Panc1 (cell line): ENCODE data around the gene HMOX1. TPM values are rescaled to one million over a fixed set of nuclear protein-coding genes. Genes with fewer than 3 reads are reported as not detected.

ENCODE experiments used
- ATAC-seq: fragments of 200-7000 bp; cut with Tn5 transposase; 2 replicates; pipeline ENCODE4 v1.9.1; 2020; ENCODE audit warnings: mild to moderate bottlenecking, moderate library complexity
- BruUV-seq: library from RNA; stranded (reverse); fragments of 400-500 nt; replicated peaks from 2 replicates; lab custom pipeline; 2021; lab: Mats Ljungman, UMichigan
- CTCF ChIA-PET: fragments of 300-600 bp; sonication (Branson Sonifier 250); formaldehyde crosslinking; loops from one replicate; lab custom pipeline; 2022; ENCODE audit warnings: antibody characterized with exemption; lab: Charles Lee
- POLR2A ChIA-PET: fragments of 300-600 bp; sonication (Branson Sonifier 250); formaldehyde crosslinking; loops from one replicate; lab custom pipeline; 2022; ENCODE audit warnings: antibody characterized with exemption; lab: Charles Lee
- DNase-seq: peaks from one replicate; pipeline ENCODE4 v3.0.0-alpha.2; 2010; ENCODE audit warnings: low read depth, low spot score
- H3K27ac ChIP-seq: 2 replicates; pipeline ENCODE4 v1.5.1; 2011; ENCODE audit warnings: mild to moderate bottlenecking, low read length, inconsistent platforms
- H3K27me3 ChIP-seq: fragments of 200-500 bp; sonication (Bioruptor generic); 2 replicates; pipeline ENCODE4 v1.6.0; 2014; ENCODE audit warnings: low read length, inconsistent platforms; ENCODE audit not compliant: control insufficient read depth, insufficient read depth
- H3K36me3 ChIP-seq: fragments of 200-500 bp; sonication (Bioruptor generic); 2 replicates; pipeline ENCODE4 v1.5.1; 2014; ENCODE audit warnings: inconsistent platforms, mild to moderate bottlenecking, low read length, moderate library complexity; ENCODE audit not compliant: control insufficient read depth, insufficient read depth
- H3K4me1 ChIP-seq: 2 replicates; pipeline ENCODE4 v1.5.1; 2011; ENCODE audit warnings: inconsistent platforms, mild to moderate bottlenecking, low read length, moderate library complexity; ENCODE audit not compliant: control insufficient read depth, insufficient read depth
- H3K4me3 ChIP-seq, 2 experiments: 2 replicates each; pipeline ENCODE4 v1.5.1; 2011 to 2012; ENCODE audit warnings: low read depth in 2 of 2, low read length in 2 of 2, mild to moderate bottlenecking in 2 of 2, inconsistent platforms in 1 of 2, moderate library complexity in 1 of 2
- H3K9me3 ChIP-seq: fragments of 200-500 bp; sonication (Bioruptor generic); 2 replicates; pipeline ENCODE4 v1.5.1; 2014; ENCODE audit warnings: low read depth, mild to moderate bottlenecking, inconsistent platforms, low read length, moderate library complexity; ENCODE audit not compliant: control insufficient read depth, insufficient read depth
- CTCF ChIP-seq: fragments of 450-650 bp; IDR thresholded peaks from 2 replicates; pipeline ENCODE4 v1.5.1; 2017; ENCODE audit warnings: mild to moderate bottlenecking
- POLR2AphosphoS5 ChIP-seq: IDR thresholded peaks from 2 replicates; pipeline ENCODE4 v1.6.1; 2012; ENCODE audit warnings: mild to moderate bottlenecking, low read depth, low read length, moderate library complexity
- REST ChIP-seq, 2 experiments: IDR thresholded peaks; 2 replicates each; pipeline ENCODE4 v1.6.1; 2011 to 2012; ENCODE audit warnings: low read depth in 2 of 2, control low read depth in 1 of 2, low read length in 1 of 2, mild to moderate bottlenecking in 1 of 2, moderate library complexity in 1 of 2; ENCODE audit not compliant: insufficient read depth in 1 of 2
- SIN3A ChIP-seq: IDR thresholded peaks from 2 replicates; pipeline ENCODE4 v1.6.1; 2012; ENCODE audit warnings: low read depth, mild to moderate bottlenecking, low read length, moderate library complexity, borderline replicate concordance; ENCODE audit not compliant: insufficient read depth
- TCF7L2 ChIP-seq: IDR thresholded peaks from 2 replicates; pipeline ENCODE4 v1.6.1; 2011; ENCODE audit warnings: mild to moderate bottlenecking, low read depth, low read length, inconsistent platforms
- in situ Hi-C: cut with HindIII; loops from 2 replicates; pipeline ENCODE4 v1.10.0; 2016; ENCODE audit warnings: low sequenced_read_pairs, low pct_unique_long_range_greater_than_20kb
- intact Hi-C: fragments of 100-400 bp; cut with micrococcal nuclease; formaldehyde crosslinking; loops from one replicate; pipeline ENCODE4 v1.10.0; 2022; ENCODE audit not compliant: unreplicated experiment
- total RNA-seq: library from RNA; stranded (reverse); gene quantifications from one replicate; pipeline ENCODE4 v1.2.1, GENCODE V29; 2021; ENCODE audit not compliant: unreplicated experiment

The HMOX1 gene
- total RNA-seq, 1 experiment from 2014 or later, result 105 TPM

GRCh38 chr22:35409783-35410662 is 29.1 kb downstream of the HMOX1 start:
- Histone ChIP-seq H3K27me3 (no peaks in the 10 kb centered on the region), H3K9me3 (no peaks in the 10 kb centered on the region), H3K36me3 (peaks cover 2% of the 10 kb centered on the region), H3K4me3 (no peak overlapping the region), H3K4me1 (no peaks in the 10 kb centered on the region), H3K27ac (no peak overlapping the region)
- intact Hi-C loops, result no loop called here
- CTCF ChIA-PET, result no interaction called here
- DNase-seq (no peak), ATAC-seq (no peak)
- POLR2A ChIA-PET, result no interaction called here
- BruUV-seq, result no TSS peak
- TF ChIP-seq POLR2AphosphoS5 (no peak), TCF7L2 (no peak), CTCF (no peak), SIN3A (no peak)
- in situ Hi-C loops, result no loop called here

- intact Hi-C loops, result no loop called here
- ATAC-seq (no peak), DNase-seq (no peak)
- ChIA-PET CTCF (no interaction called here), POLR2A (no interaction called here)
- H3K4me1 ChIP-seq, result no peaks in the 10 kb centered on the region
- in situ Hi-C loops, result no loop called here
- H3K27me3 ChIP-seq, result no peaks in the 10 kb centered on the region
- H3K27ac ChIP-seq, result no peak overlapping the region
- peaks cover 5% of the 10 kb centered on the region for H3K36me3 ChIP-seq
- TF ChIP-seq POLR2AphosphoS5 (no peak), TCF7L2 (no peak), CTCF (no peak), REST (IDR thresholded peaks at IDR 0.05; ENCODE audit: insufficient read depth in 1 of 2, low read depth in 2 of 2, low read length in 1 of 2) (no peak), SIN3A (no peak)
- no peaks in the 10 kb centered on the region for H3K9me3 ChIP-seq
- no TSS peak for BruUV-seq
- no peak overlapping the region for H3K4me3 ChIP-seq
Observed at GRCh38 chr22:35410663-35411034, 29.8 kb downstream of the HMOX1 start.
